ENCODE data around the gene SLIT3. TPM values are rescaled to one million over a fixed set of nuclear protein-coding genes. Genes with fewer than 3 reads are reported as not detected.

The SLIT3 gene
- total and polyA plus RNA-seq, 9 of the 15 experiments (the other 6 are each of a cell fraction or from before 2014, with no cell fraction given) = 0.01 to 0.04 TPM; not detected in 7

GRCh38 chr5:168752012-168752411, 548.9 kb downstream of the SLIT3 start (continued):
- TF ChIP-seq ZBTB11 (CRISPR knock-in tag; IDR thresholded peaks at IDR 0.05) (no peak), CXXC5 (CRISPR knock-in tag; IDR thresholded peaks at IDR 0.05) (no peak), MECOM (CRISPR knock-in tag; IDR thresholded peaks at IDR 0.05) (no peak), ZNF76 (CRISPR knock-in tag; IDR thresholded peaks at IDR 0.05; ENCODE audit: borderline replicate concordance) (no peak), PML (IDR thresholded peaks at IDR 0.05; ENCODE audit: low read length) (no peak), ZNF384 (IDR thresholded peaks at IDR 0.05; ENCODE audit: low read depth, low read length) (no peak), ZNF274 (IDR thresholded peaks at IDR 0.05; ENCODE audit: borderline replicate concordance, low read depth, low read length) (no peak), RBM39 (optimal IDR thresholded peaks at IDR 0.05; ENCODE audit: low read depth, low read length) (no peak), KLF10 (CRISPR knock-in tag; IDR thresholded peaks at IDR 0.05) (no peak)
